Neuron (in vitro differentiated cells): ENCODE data around the gene ARHGAP25.

Experiments
- H2AFZ ChIP-seq: one replicate; pipeline ENCODE4 v1.6.1; 2013; ENCODE audit warnings: low read depth, mild to moderate bottlenecking, inconsistent platforms, low read length, moderate library complexity
- H3K27me3 ChIP-seq: one replicate; pipeline ENCODE4 v1.6.1; 2013; ENCODE audit warnings: low read length; ENCODE audit not compliant: insufficient read depth
- H3K36me3 ChIP-seq: one replicate; pipeline ENCODE4 v1.6.1; 2013; ENCODE audit warnings: low read length; ENCODE audit not compliant: insufficient read depth
- H3K4me1 ChIP-seq: one replicate; pipeline ENCODE4 v1.6.1; 2013; ENCODE audit warnings: low read length; ENCODE audit not compliant: insufficient read depth
- H3K4me3 ChIP-seq: 2 replicates; pipeline ENCODE4 v1.5.1; 2013; ENCODE audit warnings: mild to moderate bottlenecking, low read length, moderate library complexity
- H3K9me3 ChIP-seq: one replicate; pipeline ENCODE4 v1.6.1; 2013; ENCODE audit warnings: low read length

The ARHGAP25 gene

DNA sequence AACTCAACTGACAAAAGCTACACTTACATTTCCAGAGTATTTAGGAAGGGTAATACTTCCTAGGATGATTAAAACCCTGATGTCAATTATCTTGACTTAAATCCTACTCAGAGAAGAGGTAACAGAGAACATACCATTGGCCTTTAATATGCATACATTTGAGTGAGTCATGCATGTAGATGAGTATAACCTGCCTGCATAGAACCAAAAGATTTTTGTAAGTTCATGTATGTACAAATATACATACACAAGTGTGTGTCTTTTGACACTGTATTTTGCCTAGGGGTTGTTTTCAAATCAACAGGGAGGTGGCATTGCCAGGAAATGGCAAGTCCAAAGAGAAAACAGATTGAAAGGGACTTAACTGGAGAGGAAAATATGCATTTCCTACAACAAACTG, 130.5 kb downstream of the ARHGAP25 start:
- no peaks in the 10 kb centered on the region for H3K36me3 ChIP-seq
- H3K4me1 ChIP-seq, result no peaks in the 10 kb centered on the region
- H3K27me3 ChIP-seq, result no peaks in the 10 kb centered on the region
- no peak overlapping the region for H2AFZ ChIP-seq
- no peaks in the 10 kb centered on the region for H3K9me3 ChIP-seq
- H3K4me3 ChIP-seq, result no peak overlapping the region

DNA sequence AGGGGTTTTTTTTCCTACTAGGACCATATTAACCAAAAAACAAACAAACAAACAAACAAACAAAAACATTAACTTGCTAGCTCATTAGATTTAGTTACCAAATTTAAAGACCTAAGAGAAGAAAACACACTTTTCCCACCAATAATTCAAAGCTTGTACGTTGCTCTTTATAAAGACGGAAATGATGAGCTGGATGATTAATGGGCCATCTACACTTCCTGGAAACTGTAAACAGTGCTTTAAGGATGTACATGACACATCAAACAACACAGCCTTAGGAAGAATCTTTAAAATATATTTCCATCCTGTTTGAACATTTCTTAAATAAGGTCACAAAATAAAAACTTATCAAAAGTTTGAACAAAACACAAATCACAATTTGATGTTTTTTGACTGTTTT, 135.6 kb downstream of the ARHGAP25 start:
- Histone ChIP-seq H3K4me3 (no peak overlapping the region), H3K4me1 (no peaks in the 10 kb centered on the region), H3K36me3 (no peaks in the 10 kb centered on the region), H3K9me3 (no peaks in the 10 kb centered on the region), H3K27me3 (no peaks in the 10 kb centered on the region), H2AFZ (no peak overlapping the region)

- no peaks in the 10 kb centered on the region for H3K36me3 ChIP-seq
- no peak within 1 kb of the TSS for H2AFZ ChIP-seq
- H3K9me3 ChIP-seq, result no peaks in the 10 kb centered on the region
- H3K4me3 ChIP-seq, result no peak within 1 kb of the TSS
- no peaks in the 10 kb centered on the region for H3K27me3 ChIP-seq
- H3K4me1 ChIP-seq, result no peaks in the 10 kb centered on the region
These were observed 136.7 kb downstream of the ARHGAP25 start, which contains the start of gene BMP10 for GRCh38 chr2:68871159-68871764. Gene BMP10, minus strand, starts transcription at chr2:68871397. Its CDS starts 39 bp downstream, at chr2:68871358.
